ENCODE results near the gene SLC49A3. TPM values are rescaled to one million over a fixed set of nuclear protein-coding genes. Genes with fewer than 3 reads are reported as not detected.

The SLC49A3 gene
- total RNA-seq, 1 donor from 2014 or later = 0.67 TPM

- no peak for DNase-seq (ENCODE audit: extremely low spot score, unreplicated experiment)
- Mint-ChIP-seq H3K4me3 (ENCODE audit: unreplicated experiment) (no peak overlapping the region), H3K36me3 (ENCODE audit: unreplicated experiment) (no peaks in the 10 kb centered on the region), H3K27ac (ENCODE audit: unreplicated experiment) (no peak overlapping the region), H3K4me1 (ENCODE audit: unreplicated experiment) (no peaks in the 10 kb centered on the region), H3K27me3 (ENCODE audit: unreplicated experiment) (no peaks in the 10 kb centered on the region), H3K9me3 (ENCODE audit: unreplicated experiment) (no peaks in the 10 kb centered on the region)
- TF ChIP-seq, protein P1, sequence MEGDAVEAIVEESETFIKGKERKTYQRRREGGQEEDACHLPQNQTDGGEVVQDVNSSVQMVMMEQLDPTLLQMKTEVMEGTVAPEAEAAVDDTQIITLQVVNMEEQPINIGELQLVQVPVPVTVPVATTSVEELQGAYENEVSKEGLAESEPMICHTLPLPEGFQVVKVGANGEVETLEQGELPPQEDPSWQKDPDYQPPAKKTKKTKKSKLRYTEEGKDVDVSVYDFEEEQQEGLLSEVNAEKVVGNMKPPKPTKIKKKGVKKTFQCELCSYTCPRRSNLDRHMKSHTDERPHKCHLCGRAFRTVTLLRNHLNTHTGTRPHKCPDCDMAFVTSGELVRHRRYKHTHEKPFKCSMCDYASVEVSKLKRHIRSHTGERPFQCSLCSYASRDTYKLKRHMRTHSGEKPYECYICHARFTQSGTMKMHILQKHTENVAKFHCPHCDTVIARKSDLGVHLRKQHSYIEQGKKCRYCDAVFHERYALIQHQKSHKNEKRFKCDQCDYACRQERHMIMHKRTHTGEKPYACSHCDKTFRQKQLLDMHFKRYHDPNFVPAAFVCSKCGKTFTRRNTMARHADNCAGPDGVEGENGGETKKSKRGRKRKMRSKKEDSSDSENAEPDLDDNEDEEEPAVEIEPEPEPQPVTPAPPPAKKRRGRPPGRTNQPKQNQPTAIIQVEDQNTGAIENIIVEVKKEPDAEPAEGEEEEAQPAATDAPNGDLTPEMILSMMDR (IDR thresholded peaks at IDR 0.05) = no peak
Measured at GRCh38 chr4:651884-652642, 36.9 kb downstream of the SLC49A3 start.

DNA sequence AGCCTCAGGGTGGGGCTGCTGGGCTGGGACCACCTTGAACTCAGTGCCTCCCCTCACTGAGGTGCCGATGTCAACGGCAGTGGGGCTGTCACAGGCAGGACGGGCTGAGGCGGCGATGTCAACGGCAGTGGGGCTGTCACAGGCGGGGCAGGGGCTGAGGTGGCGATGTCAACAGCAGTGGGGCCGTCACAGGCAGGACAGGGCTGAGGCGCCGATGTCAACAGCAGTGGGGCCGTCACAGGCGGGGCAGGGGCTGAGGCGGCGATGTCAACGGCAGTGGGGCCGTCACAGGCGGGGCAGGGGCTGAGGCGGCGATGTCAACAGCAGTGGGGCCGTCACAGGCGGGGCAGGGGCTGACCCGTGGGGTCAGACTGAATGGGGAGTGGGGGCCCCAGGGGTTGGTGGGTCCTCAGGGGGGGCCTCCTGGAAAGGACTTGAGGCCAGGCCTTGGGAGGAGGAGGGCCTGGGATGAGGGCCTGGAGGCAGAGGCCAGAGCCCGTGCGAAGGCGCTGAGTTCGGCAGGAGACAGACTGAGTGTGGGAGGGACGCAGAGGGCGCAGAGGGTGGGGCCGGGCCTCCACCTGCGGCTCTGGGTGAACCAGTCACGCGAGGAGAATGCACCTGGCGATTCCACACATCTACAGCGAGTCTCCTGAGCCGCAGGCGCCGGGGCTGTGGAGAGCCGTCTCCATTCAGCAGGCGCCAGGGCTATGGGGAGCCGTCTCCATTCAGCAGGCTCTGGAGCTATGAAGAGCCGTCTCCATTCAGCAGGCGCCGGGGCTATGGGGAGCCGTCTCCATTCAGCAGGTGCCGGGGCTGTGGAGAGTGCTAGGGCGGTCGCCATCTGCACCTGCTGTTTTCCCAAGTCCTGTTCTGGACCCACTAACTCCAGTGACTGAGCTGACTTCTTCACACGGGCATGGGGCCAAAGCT, 37.7 kb downstream of the SLC49A3 start:
- no peaks in the 10 kb centered on the region for H3K27me3 Mint-ChIP-seq (ENCODE audit: unreplicated experiment)
- no peaks in the 10 kb centered on the region for H3K4me1 Mint-ChIP-seq (ENCODE audit: unreplicated experiment)
- H3K36me3 Mint-ChIP-seq (ENCODE audit: unreplicated experiment) = no peaks in the 10 kb centered on the region
- no peaks in the 10 kb centered on the region for H3K9me3 Mint-ChIP-seq (ENCODE audit: unreplicated experiment)
- H3K4me3 Mint-ChIP-seq (ENCODE audit: unreplicated experiment) = no peak overlapping the region
- DNase-seq (ENCODE audit: extremely low spot score, unreplicated experiment) = no peak
- TF ChIP-seq, protein P1 (IDR thresholded peaks at IDR 0.05) = no peak
- no peak overlapping the region for H3K27ac Mint-ChIP-seq (ENCODE audit: unreplicated experiment)

- TF ChIP-seq, protein P1 (IDR thresholded peaks at IDR 0.05) = no peak
- DNase-seq (ENCODE audit: extremely low spot score, unreplicated experiment) = no peak
- H3K27me3 Mint-ChIP-seq (ENCODE audit: unreplicated experiment) = no peaks in the 10 kb centered on the region
- no peak overlapping the region for H3K4me3 Mint-ChIP-seq (ENCODE audit: unreplicated experiment)
- H3K9me3 Mint-ChIP-seq (ENCODE audit: unreplicated experiment) = no peaks in the 10 kb centered on the region
- H3K27ac Mint-ChIP-seq (ENCODE audit: unreplicated experiment) = no peak overlapping the region
- no peaks in the 10 kb centered on the region for H3K36me3 Mint-ChIP-seq (ENCODE audit: unreplicated experiment)
- no peaks in the 10 kb centered on the region for H3K4me1 Mint-ChIP-seq (ENCODE audit: unreplicated experiment)
Measured at GRCh38 chr4:650461-650860, 38.5 kb downstream of the SLC49A3 start.

DNA sequence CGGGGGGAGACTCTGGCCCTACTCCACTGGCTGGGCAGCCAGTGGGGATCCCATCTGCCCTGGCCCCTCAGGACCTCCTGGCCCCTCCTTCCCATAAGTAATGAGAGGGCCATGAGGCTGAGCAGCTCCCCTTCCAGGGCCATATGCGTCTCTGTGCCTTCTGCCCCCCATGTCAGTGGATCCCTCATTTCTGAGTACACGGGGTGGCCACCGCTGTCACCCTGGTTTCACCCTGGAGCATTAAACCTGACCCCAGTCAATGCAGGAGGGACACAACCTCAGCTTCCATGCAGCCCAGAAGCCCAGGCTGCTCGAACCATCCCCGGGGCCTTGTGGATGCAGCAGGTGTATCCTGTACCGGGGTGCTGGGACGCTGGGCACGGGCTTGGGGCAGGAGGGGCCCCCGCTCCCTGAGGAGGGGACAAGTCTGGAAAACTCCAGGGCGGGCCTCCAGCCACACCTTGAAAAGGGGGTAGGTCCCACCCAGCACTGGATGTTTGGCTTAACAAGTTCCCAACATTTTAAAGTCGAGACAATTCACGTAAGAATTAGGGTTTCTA, 39.1 kb downstream of the SLC49A3 start:
- peaks cover 2% of the 10 kb centered on the region for H3K9me3 Mint-ChIP-seq (ENCODE audit: unreplicated experiment)
- H3K4me1 Mint-ChIP-seq (ENCODE audit: unreplicated experiment) = no peaks in the 10 kb centered on the region
- no peak overlapping the region for H3K4me3 Mint-ChIP-seq (ENCODE audit: unreplicated experiment)
- H3K27me3 Mint-ChIP-seq (ENCODE audit: unreplicated experiment) = no peaks in the 10 kb centered on the region
- no peak overlapping the region for H3K27ac Mint-ChIP-seq (ENCODE audit: unreplicated experiment)
- DNase-seq (ENCODE audit: extremely low spot score, unreplicated experiment) = no peak
- no peaks in the 10 kb centered on the region for H3K36me3 Mint-ChIP-seq (ENCODE audit: unreplicated experiment)
- TF ChIP-seq, protein P1 (IDR thresholded peaks at IDR 0.05) = no peak

DNA sequence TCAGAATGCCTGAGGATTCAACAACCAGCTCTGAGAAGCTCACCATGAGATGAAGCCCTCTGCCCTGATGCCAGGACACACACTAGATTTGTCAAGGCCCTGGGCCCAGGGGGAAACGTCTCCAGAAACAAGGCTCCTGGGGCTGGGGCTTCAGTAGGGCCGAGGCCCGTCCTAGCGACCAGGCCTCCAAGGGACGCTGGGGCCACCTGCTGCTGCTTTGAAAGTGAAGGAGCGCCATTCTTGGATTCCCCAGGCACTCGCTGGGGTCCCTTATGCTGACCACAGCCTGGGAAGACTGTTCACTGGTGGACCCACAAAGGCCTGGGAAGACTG, 39.7 kb downstream of the SLC49A3 start:
- no peaks in the 10 kb centered on the region for H3K27me3 Mint-ChIP-seq (ENCODE audit: unreplicated experiment)
- peaks cover 4% of the 10 kb centered on the region for H3K9me3 Mint-ChIP-seq (ENCODE audit: unreplicated experiment)
- no peak overlapping the region for H3K27ac Mint-ChIP-seq (ENCODE audit: unreplicated experiment)
- no peak for DNase-seq (ENCODE audit: extremely low spot score, unreplicated experiment)
- H3K36me3 Mint-ChIP-seq (ENCODE audit: unreplicated experiment) = no peaks in the 10 kb centered on the region
- H3K4me1 Mint-ChIP-seq (ENCODE audit: unreplicated experiment) = no peaks in the 10 kb centered on the region
- H3K4me3 Mint-ChIP-seq (ENCODE audit: unreplicated experiment) = no peak overlapping the region
- TF ChIP-seq, protein P1 (IDR thresholded peaks at IDR 0.05) = no peak

All from osteocyte (in vitro differentiated cells).